IMR-90 (cell line): ENCODE measurements around the gene EIF1AD. TPM values are rescaled to one million over a fixed set of nuclear protein-coding genes. Genes with fewer than 3 reads are reported as not detected.

Source experiments
- ATAC-seq: fragments of 200-7000 bp; cut with Tn5 transposase; 2 replicates; pipeline ENCODE4 v1.9.1; 2020; ENCODE audit warnings: low read depth, mild to moderate bottlenecking, moderate library complexity
- BruUV-seq: library from RNA; stranded (reverse); fragments of 400-500 nt; replicated peaks from 2 replicates; lab custom pipeline; 2021; lab: Mats Ljungman, UMichigan
- CTCF ChIA-PET: fragments of 300-600 bp; formaldehyde crosslinking; extraction: SDS; loops from one replicate; lab custom pipeline; 2021; ENCODE audit warnings: antibody characterized with exemption; lab: Yijun Ruan, JAX
- POLR2A ChIA-PET: fragments of 300-600 bp; sonication (Branson Sonifier 250); formaldehyde crosslinking; loops from one replicate; lab custom pipeline; 2022; ENCODE audit warnings: antibody characterized with exemption; ENCODE audit not compliant: unreplicated experiment; lab: Charles Lee
- DNase-seq: peaks from one replicate; pipeline ENCODE4 v3.0.0; 2013
- H2AFZ ChIP-seq: replicated peaks from 2 replicates; pipeline ENCODE3; 2013; ENCODE audit warnings: low read length, mild to moderate bottlenecking; ENCODE audit not compliant: poor library complexity
- H2AK5ac ChIP-seq: 2 replicates; pipeline ENCODE4 v1.6.1; 2013; ENCODE audit warnings: low read depth, low read length, inconsistent platforms
- H2AK9ac ChIP-seq: replicated peaks from 2 replicates; pipeline ENCODE3; 2013; ENCODE audit warnings: mild to moderate bottlenecking, low read depth, low read length, moderate library complexity; ENCODE audit not compliant: poor library complexity
- H2BK120ac ChIP-seq: 2 replicates; pipeline ENCODE4 v1.6.1; 2013; ENCODE audit warnings: low read depth, low read length, inconsistent platforms
- H2BK15ac ChIP-seq: 3 replicates; pipeline ENCODE4 v1.6.1; 2013; ENCODE audit warnings: low read depth, low read length, inconsistent platforms
- H2BK20ac ChIP-seq: 2 replicates; pipeline ENCODE4 v1.6.1; 2013; ENCODE audit warnings: low read depth, mild to moderate bottlenecking, inconsistent platforms, low read length, moderate library complexity
- H2BK5ac ChIP-seq: 2 replicates; pipeline ENCODE4 v1.6.1; 2013; ENCODE audit warnings: mild to moderate bottlenecking, low read depth, low read length, inconsistent platforms; ENCODE audit not compliant: poor library complexity, severe bottlenecking
- H3K14ac ChIP-seq: replicated peaks from 2 replicates; pipeline ENCODE4 v1.6.1; 2013; ENCODE audit warnings: low read depth, low read length, inconsistent platforms
- H3K18ac ChIP-seq: 2 replicates; pipeline ENCODE4 v1.6.1; 2013; ENCODE audit warnings: low read depth, low read length, control low read depth
- H3K23ac ChIP-seq: 2 replicates; pipeline ENCODE4 v1.6.1; 2013; ENCODE audit warnings: low read depth, low read length, inconsistent platforms
- H3K27ac ChIP-seq: 2 replicates; pipeline ENCODE4 v1.5.1; 2013; ENCODE audit warnings: mild to moderate bottlenecking, control low read depth, low read length; ENCODE audit not compliant: insufficient read depth
- H3K27me3 ChIP-seq: 2 replicates; pipeline ENCODE4 v1.6.1; 2013; ENCODE audit warnings: low read length; ENCODE audit not compliant: control insufficient read depth, insufficient read depth
- H3K36me3 ChIP-seq: 2 replicates; pipeline ENCODE4 v1.6.1; 2013; ENCODE audit warnings: low read length, mixed read lengths; ENCODE audit not compliant: control insufficient read depth, insufficient read depth
- H3K4ac ChIP-seq: 2 replicates; pipeline ENCODE4 v1.6.1; 2013; ENCODE audit warnings: low read depth, low read length, inconsistent platforms
- H3K4me1 ChIP-seq: 2 replicates; pipeline ENCODE4 v1.6.1; 2013; ENCODE audit warnings: low read length, mixed read lengths; ENCODE audit not compliant: control insufficient read depth, insufficient read depth
- H3K4me2 ChIP-seq: 2 replicates; pipeline ENCODE4 v1.6.1; 2013; ENCODE audit warnings: low read depth, mild to moderate bottlenecking, control low read depth, low read length, moderate library complexity
- H3K4me3 ChIP-seq: 2 replicates; pipeline ENCODE4 v1.5.1; 2013; ENCODE audit warnings: low read depth, mild to moderate bottlenecking, control low read depth, low read length, moderate library complexity; ENCODE audit not compliant: insufficient read depth
- H3K56ac ChIP-seq: 2 replicates; pipeline ENCODE4 v1.6.1; 2013; ENCODE audit warnings: low read length, inconsistent platforms; ENCODE audit not compliant: insufficient read depth; ENCODE audit errors: extremely low read depth
- H3K79me1 ChIP-seq, 2 experiments: 2 replicates each; pipeline ENCODE4 v1.6.1; 2013; ENCODE audit warnings: low read length in 2 of 2, inconsistent platforms in 1 of 2, low read depth in 1 of 2
- H3K9ac ChIP-seq: 2 replicates; pipeline ENCODE4 v1.6.1; 2013; ENCODE audit warnings: low read depth, low read length, control low read depth
- H3K9me1 ChIP-seq: 2 replicates; pipeline ENCODE4 v1.6.1; 2013; ENCODE audit warnings: low read length, inconsistent platforms; ENCODE audit not compliant: insufficient read depth
- H3K9me3 ChIP-seq: 2 replicates; pipeline ENCODE4 v1.6.1; 2013; ENCODE audit warnings: low read length; ENCODE audit not compliant: control insufficient read depth, insufficient read depth
- H4K20me1 ChIP-seq: 2 replicates; pipeline ENCODE4 v1.6.1; 2013; ENCODE audit warnings: low read length, inconsistent platforms; ENCODE audit not compliant: insufficient read depth
- H4K5ac ChIP-seq: 2 replicates; pipeline ENCODE4 v1.6.1; 2013; ENCODE audit warnings: mild to moderate bottlenecking, low read depth, low read length, control low read depth
- H4K8ac ChIP-seq, 2 experiments: 2 replicates each; pipeline ENCODE4 v1.6.1; 2013; ENCODE audit warnings: low read depth in 2 of 2, low read length in 2 of 2, control low read depth in 1 of 2, inconsistent platforms in 1 of 2
- H4K91ac ChIP-seq: 2 replicates; pipeline ENCODE4 v1.6.1; 2013; ENCODE audit warnings: low read depth, low read length, inconsistent platforms; ENCODE audit not compliant: insufficient read depth
- BHLHE40 ChIP-seq: fragments of 150-350 bp; IDR thresholded peaks from 2 replicates; pipeline ENCODE4 v1.6.1; 2016; ENCODE audit warnings: mild to moderate bottlenecking, low read depth, low read length
- CEBPB ChIP-seq: IDR thresholded peaks from 2 replicates; pipeline ENCODE4 v1.6.1; 2012; ENCODE audit warnings: low read depth, low read length, improper control_type of control experiment
- CHD1 ChIP-seq: IDR thresholded peaks from 2 replicates; pipeline ENCODE4 v1.6.1; 2012; ENCODE audit warnings: low read depth, low read length, improper control_type of control experiment
- CTCF ChIP-seq: conservative IDR thresholded peaks from 2 replicates; pipeline ENCODE4 v1.5.1; 2012; ENCODE audit warnings: mild to moderate bottlenecking, low read depth, low read length, improper control_type of control experiment
- ELK1 ChIP-seq: fragments of 150-350 bp; IDR thresholded peaks from 2 replicates; pipeline ENCODE4 v1.6.1; 2016; ENCODE audit warnings: low read depth, mild to moderate bottlenecking, low read length, moderate library complexity, borderline replicate concordance
- FOS ChIP-seq: fragments of 150-350 bp; IDR thresholded peaks from 2 replicates; pipeline ENCODE4 v1.6.1; 2016; ENCODE audit warnings: low read depth, low read length
- MAFK ChIP-seq: IDR thresholded peaks from 2 replicates; pipeline ENCODE4 v1.6.1; 2012; ENCODE audit warnings: low read depth, low read length, improper control_type of control experiment
- MAZ ChIP-seq: IDR thresholded peaks from 2 replicates; pipeline ENCODE4 v1.6.1; 2012; ENCODE audit warnings: low read depth, mild to moderate bottlenecking, low read length, improper control_type of control experiment, moderate library complexity, borderline replicate concordance
- MXI1 ChIP-seq: IDR thresholded peaks from 2 replicates; pipeline ENCODE4 v1.6.1; 2012; ENCODE audit warnings: low read depth, mild to moderate bottlenecking, low read length, moderate library complexity, borderline replicate concordance
- NFE2L2 ChIP-seq: fragments of 150-350 bp; IDR thresholded peaks from 2 replicates; pipeline ENCODE4 v1.6.1; 2016; ENCODE audit warnings: low read depth, mild to moderate bottlenecking, low read length
- POLR2A ChIP-seq: IDR thresholded peaks from 2 replicates; pipeline ENCODE4 v1.6.1; 2012; ENCODE audit warnings: mild to moderate bottlenecking, low read depth, low read length
- RAD21 ChIP-seq: IDR thresholded peaks from 2 replicates; pipeline ENCODE4 v1.6.1; 2012; ENCODE audit warnings: low read length, improper control_type of control experiment
- RCOR1 ChIP-seq: IDR thresholded peaks from 2 replicates; pipeline ENCODE4 v1.6.1; 2012; ENCODE audit warnings: mild to moderate bottlenecking, low read length, improper control_type of control experiment; ENCODE audit not compliant: insufficient replicate concordance
- RFX5 ChIP-seq: IDR thresholded peaks from 2 replicates; pipeline ENCODE4 v1.8.0; 2012; ENCODE audit warnings: low read depth, mild to moderate bottlenecking, low read length, moderate library complexity
- SMC3 ChIP-seq: fragments of 150-350 bp; IDR thresholded peaks from 2 replicates; pipeline ENCODE4 v1.6.1; 2016; ENCODE audit warnings: low read depth, mild to moderate bottlenecking, antibody characterized with exemption, low read length, moderate library complexity
- USF2 ChIP-seq: fragments of 150-350 bp; IDR thresholded peaks from 2 replicates; pipeline ENCODE4 v1.6.1; 2017; ENCODE audit warnings: mild to moderate bottlenecking, antibody characterized with exemption, low read length, low read depth
- WGBS, 2 experiments: methylation state at CpG; one replicate each; pipeline versions ENCODE4 v1.1.5 to v1.1.7; 2013; ENCODE audit warnings: missing lambda C conversion rate in 2 of 2; ENCODE audit not compliant: insufficient read length in 1 of 2; ENCODE audit errors: extremely low coverage in 2 of 2; 5-methylcytosine and 5-hydroxymethylcytosine counted together
- dilution Hi-C: fragments of 300-500 bp; cut with HindIII; formaldehyde crosslinking; loops from one replicate; pipeline ENCODE4 v1.14.3; 2018; ENCODE audit warnings: low sequenced_read_pairs; ENCODE audit not compliant: unreplicated experiment
- in situ Hi-C: fragments of 300-500 bp; cut with MboI; formaldehyde crosslinking; loops from 3 replicates; pipeline ENCODE4 v1.14.3; 2019; ENCODE audit warnings: low sequenced_read_pairs, inconsistent platforms, mixed read lengths
- intact Hi-C: fragments of 100-400 bp; cut with micrococcal nuclease; formaldehyde crosslinking; loops from 2 replicates; pipeline ENCODE4 v1.10.0; 2022
- polyA plus RNA-seq, 3 experiments: library from polyadenylated mRNA; depleted of rRNA; stranded (reverse); fragments of >200 nt; gene quantifications; 2 replicates each; pipeline ENCODE4 v1.2.3, GENCODE V29; 2012; ENCODE audit warnings: low replicate concordance in 1 of 3
- total RNA-seq: library from RNA; depleted of rRNA; stranded (reverse); fragments of >200 nt; gene quantifications from 2 replicates; pipeline ENCODE4 v1.2.3, GENCODE V29; 2012

The EIF1AD gene
- total and polyA plus RNA-seq, 2 of the 4 experiments (the other 2 are of a cell fraction): 32.5 to 62.6 TPM

GRCh38 chr11:66020212-66020611, 18.3 kb upstream of the EIF1AD start:
- H3K14ac ChIP-seq: 0 out of 2 replicates have a peak overlapping the region, but pooled peaks have one; percentile 5
- H3K4ac ChIP-seq: peak overlapping the region; percentile 85
- H3K23ac ChIP-seq: no peak overlapping the region; the same call in 1 of the 2 replicates
- H2BK120ac ChIP-seq: peak overlapping the region; percentile 73
- H3K4me2 ChIP-seq: no peak overlapping the region
- in situ Hi-C loops (no loop called here), intact Hi-C loops (no loop called here), dilution Hi-C loops (no loop called here)
- peak overlapping the region; percentile 94 for H2AK5ac ChIP-seq
- H3K56ac ChIP-seq: no peak overlapping the region
- DNase-seq (no peak), ATAC-seq (no peak)
- H3K27ac ChIP-seq: no peak overlapping the region
- ChIA-PET CTCF (no interaction called here), POLR2A (no interaction called here)
- H4K20me1 ChIP-seq: no peaks in the 10 kb centered on the region; the same call in 1 of the 2 replicates
- H3K4me3 ChIP-seq: no peak overlapping the region
- peak overlapping the region; percentile 73 for H4K91ac ChIP-seq
- H4K8ac ChIP-seq: peak overlapping the region; percentile 78 to 81; a peak in 2 of 4 replicates
- no peaks in the 10 kb centered on the region for H3K9me3 ChIP-seq
- whole genome bisulfite sequencing, 2 experiments: no CpG with 5 or more reads among the region's 8 CpGs
- peaks cover 17% of the 10 kb centered on the region for H3K9me1 ChIP-seq
- no peak for TF ChIP-seq ELK1
- no peak for TF ChIP-seq NFE2L2
- TF ChIP-seq MAZ: no peak
- TF ChIP-seq CTCF: no peak
- no peak for TF ChIP-seq MXI1
- TF ChIP-seq BHLHE40: no peak
- no peak for TF ChIP-seq MAFK
- TF ChIP-seq CEBPB: no peak
- no peak for TF ChIP-seq CHD1
- TF ChIP-seq RFX5: no peak
- no peak for TF ChIP-seq FOS
- TF ChIP-seq POLR2A: no peak
- TF ChIP-seq RCOR1: no peak
- no peak for TF ChIP-seq USF2
- no peak for TF ChIP-seq SMC3
- no peak for TF ChIP-seq RAD21
- peak overlapping the region; percentile 76; the same call in 1 of the 3 replicates for H2BK15ac ChIP-seq
- H3K9ac ChIP-seq: no peak overlapping the region
- no TSS peak for BruUV-seq
- H2AK9ac ChIP-seq: peak overlapping the region; percentile 73
- H2AFZ ChIP-seq: peak overlapping the region; percentile 53
- H4K5ac ChIP-seq: peak overlapping the region; percentile 36; the same call in 1 of the 2 replicates
- peaks cover 15% of the 10 kb centered on the region for H3K4me1 ChIP-seq
- H2BK5ac ChIP-seq: peak overlapping the region; percentile 71
- H3K18ac ChIP-seq: no peak overlapping the region
- no peaks in the 10 kb centered on the region for H3K36me3 ChIP-seq
- peak overlapping the region; percentile 36; the same call in 1 of the 2 replicates for H2BK20ac ChIP-seq
- no peaks in the 10 kb centered on the region; the same call in 1 of the 2 replicates for H3K27me3 ChIP-seq
- peaks cover 0 to 4% of the 10 kb centered on the region in 2 experiments; a peak in 1 of 4 replicates for H3K79me1 ChIP-seq
